Upper lobe of left lung (tissue), 4 donors: ENCODE results near the gene B3GAT2.

ENCODE experiments used
- CTCF ChIP-seq, 6 experiments: fragments of 450-650 bp in 4 of 6; fragments of 200-600 bp in 2 of 6; sonication (generic) in 2 of 6; IDR thresholded peaks; one replicate each; pipeline ENCODE4 v1.5.1; 2016 to 2019; ENCODE audit warnings: antibody characterized with exemption in 6 of 6
- POLR2A ChIP-seq, 4 donors: fragments of 450-650 bp; IDR thresholded peaks; one replicate each; pipeline ENCODE4 v1.5.1; 2016 to 2017; ENCODE audit warnings: antibody characterized with exemption in 4 of 4, mild to moderate bottlenecking in 2 of 4

DNA sequence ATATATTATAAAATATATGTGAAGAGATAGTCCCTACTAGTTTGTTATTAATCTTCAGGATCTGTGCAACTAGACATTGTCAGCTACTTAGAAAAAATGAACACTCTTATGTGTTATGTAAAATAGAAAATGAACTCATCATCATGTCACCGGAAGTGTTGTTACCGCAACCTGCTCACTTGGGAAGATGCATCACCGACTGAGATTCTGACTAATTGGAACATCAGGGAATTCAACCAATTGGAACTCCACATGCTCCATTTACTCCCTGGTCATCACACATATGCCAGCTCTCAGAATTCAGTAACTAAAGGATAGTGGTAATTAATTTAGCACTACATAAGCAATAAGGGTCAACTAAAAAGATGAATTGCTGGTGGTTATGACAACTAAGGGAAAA is 16.7 kb upstream of the B3GAT2 start:
- TF ChIP-seq POLR2A (IDR thresholded peaks at IDR 0.05) (no peak), CTCF (IDR thresholded peaks at IDR 0.05) (no peak)
